ENCODE results near the gene SPATA31E1.
"Not testable (repeated sequence)": the region's sequence is repeated elsewhere in the genome, so short reads cannot be mapped to it uniquely, and the experiment has no call there.

SPATA31E1 gene

GRCh38 chr9:87882627-87883026 is at the start of gene SPATA31E1:
Gene SPATA31E1, plus strand, starts transcription at chr9:87882877. Its CDS starts 15 bp downstream, at chr9:87882892.
- DNase-seq = no peak

- DNase-seq = no peak
These were observed 48.3 kb upstream of the SPATA31E1 start for GRCh38 chr9:87834357-87834756.

- no peak for DNase-seq
These were observed 46.1 kb upstream of the SPATA31E1 start for GRCh38 chr9:87836536-87836935.

- DNase-seq = no peak
These were observed 45.5 kb upstream of the SPATA31E1 start for GRCh38 chr9:87836951-87837705.

DNA sequence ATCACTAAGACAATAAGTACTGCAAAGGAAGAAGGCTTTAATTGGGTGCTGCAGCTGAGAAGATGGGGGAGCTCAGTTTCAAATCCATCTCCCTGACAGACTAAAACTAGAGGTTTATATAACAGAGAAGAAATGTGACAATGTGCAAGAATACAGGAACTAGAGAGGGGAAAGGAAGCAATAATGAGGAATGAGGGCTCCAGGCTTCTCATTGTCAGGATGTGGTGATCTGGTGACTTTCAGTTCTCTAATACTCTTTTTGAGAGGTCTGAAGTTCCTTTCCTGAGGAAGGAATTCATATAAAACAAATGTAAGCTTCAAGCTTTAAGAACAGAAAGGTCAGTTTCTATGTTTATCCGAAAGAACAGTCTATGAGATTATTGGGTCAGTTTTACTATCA is 42.5 kb upstream of the SPATA31E1 start:
- no peak for DNase-seq

DNA sequence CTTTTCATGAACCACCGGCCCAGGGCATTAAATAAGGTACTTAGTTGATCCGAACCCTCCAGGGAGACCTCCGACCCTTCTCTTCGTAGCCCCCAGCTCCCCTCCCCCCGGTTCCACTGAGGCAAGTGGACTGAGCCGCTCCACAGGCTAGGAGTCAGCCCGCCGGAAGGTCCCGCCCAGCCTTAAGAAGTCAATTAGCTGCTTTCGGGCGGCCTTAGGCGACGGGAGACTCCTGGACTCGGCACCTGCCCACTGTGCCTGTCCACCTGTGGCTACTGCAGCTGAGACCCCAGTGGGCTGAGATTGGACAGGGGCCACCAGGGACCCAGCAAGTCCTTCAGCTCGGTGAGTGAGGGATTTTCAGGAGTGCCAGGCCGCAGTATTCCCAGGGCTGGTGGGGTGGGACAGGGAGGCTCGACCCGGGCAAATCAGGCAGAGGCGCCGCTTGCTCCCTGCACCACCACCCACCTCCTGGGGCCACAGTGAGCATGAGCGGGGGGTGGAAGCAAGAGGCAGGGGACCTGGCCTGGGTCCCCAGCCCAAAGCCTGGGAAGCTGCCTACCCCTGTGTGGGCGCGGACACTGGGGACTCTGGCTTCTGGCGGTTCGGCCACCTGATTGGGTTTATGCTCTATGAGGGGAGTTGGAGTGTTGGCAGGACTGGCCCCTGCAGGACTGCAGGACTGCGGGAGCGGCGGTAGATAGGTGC is 39.6 kb upstream of the SPATA31E1 start:
- DNase-seq = no peak

- no peak for DNase-seq
These were observed 38.2 kb upstream of the SPATA31E1 start for GRCh38 chr9:87844506-87844905.

DNA sequence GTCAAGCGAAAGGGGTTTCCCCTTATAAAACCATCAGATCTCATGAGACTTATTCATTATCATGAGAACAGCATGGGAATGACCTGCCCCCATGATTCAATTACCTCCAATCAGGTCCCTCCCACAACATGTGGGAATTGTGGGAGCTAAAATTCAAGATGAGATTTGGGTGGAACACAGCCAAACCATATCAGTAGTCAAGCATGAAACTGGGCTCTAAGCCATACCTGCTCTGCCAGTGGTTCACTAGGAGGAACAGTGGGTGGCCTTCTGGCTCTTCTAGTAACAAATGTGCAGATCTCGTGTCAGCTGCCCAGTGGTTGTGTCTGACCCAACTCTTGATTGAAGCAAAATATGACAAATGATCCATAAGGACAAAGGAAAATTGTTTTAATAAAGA is 34.9 kb upstream of the SPATA31E1 start:
- not testable (repeated sequence) for DNase-seq

DNA sequence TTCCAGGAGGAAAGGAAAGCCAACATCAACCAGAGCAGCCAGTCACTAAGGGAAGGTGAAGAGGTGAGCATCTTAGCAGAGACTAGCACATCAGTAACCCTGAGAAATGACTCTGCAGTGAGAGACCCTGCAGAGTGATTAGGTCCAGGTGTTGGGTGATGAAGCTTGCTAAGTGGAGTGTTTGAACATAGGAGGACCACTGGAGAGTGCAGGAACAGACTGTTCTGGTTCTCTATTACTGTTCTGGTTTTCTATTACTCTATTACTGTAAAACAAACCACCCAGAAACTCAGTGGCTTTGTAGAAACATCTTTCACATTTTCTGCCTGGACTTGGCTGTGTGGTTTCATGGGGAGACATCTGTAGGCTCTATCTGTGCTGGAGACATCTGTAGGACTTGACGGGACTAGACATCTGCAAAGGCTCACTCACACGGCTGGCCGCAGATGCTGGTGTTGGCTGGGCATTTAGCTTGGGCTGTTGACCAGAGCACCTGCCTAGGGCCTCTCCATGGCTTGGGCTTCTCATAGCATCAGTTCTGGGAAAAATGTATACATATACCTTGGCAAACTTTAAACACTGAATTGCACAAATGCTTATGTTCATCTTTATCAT is 33.4 kb upstream of the SPATA31E1 start:
- no peak for DNase-seq

GRCh38 chr9:87850391-87850790 is 32.3 kb upstream of the SPATA31E1 start:
- DNase-seq = no peak

DNA sequence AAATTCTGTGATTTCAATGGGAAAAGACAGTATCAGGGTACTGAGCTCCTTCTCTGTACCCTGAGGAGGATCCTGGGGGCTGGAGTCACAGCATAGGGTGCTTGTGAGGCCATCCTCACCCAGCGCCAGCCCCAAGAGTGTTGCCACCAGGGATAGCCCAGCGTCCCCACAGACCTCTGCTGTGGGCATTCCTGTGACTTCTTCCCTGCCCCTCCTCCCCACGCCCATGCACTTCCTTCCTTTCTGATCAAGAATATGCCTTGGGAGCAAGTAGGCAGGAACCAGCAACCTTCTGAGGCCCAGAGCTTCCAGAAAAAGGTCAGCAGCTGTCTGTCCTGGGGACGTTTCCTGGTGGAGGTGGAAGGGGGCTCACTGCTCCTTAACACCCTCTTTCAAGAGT is 31.5 kb upstream of the SPATA31E1 start:
- not testable (repeated sequence) for DNase-seq

DNA sequence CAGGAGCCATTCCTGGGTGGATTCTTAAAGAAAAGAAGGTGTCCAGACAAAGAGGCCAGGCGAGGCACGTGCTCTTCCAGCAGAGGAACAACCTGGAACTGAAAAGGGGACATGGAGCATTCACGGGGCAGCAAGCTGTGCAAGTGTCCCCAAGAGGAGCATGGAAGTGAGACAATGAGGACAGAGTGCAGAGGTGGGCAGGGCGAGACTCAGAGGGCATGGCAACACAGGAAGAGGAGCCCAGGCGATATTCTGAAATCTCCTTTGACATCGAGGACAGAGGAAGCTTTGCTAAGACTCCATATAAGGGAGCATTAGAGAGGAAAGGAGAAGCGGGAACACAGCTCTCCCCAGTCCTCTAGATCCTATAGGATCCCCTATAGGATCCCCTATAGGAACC is 29.4 kb upstream of the SPATA31E1 start:
- DNase-seq = no peak

GRCh38 chr9:87853876-87854579 is 28.6 kb upstream of the SPATA31E1 start:
- no peak for DNase-seq

- DNase-seq = no peak
These were observed 28.1 kb upstream of the SPATA31E1 start for GRCh38 chr9:87854580-87854955.

GRCh38 chr9:87855061-87855460 is 27.6 kb upstream of the SPATA31E1 start:
- no peak for DNase-seq

DNA sequence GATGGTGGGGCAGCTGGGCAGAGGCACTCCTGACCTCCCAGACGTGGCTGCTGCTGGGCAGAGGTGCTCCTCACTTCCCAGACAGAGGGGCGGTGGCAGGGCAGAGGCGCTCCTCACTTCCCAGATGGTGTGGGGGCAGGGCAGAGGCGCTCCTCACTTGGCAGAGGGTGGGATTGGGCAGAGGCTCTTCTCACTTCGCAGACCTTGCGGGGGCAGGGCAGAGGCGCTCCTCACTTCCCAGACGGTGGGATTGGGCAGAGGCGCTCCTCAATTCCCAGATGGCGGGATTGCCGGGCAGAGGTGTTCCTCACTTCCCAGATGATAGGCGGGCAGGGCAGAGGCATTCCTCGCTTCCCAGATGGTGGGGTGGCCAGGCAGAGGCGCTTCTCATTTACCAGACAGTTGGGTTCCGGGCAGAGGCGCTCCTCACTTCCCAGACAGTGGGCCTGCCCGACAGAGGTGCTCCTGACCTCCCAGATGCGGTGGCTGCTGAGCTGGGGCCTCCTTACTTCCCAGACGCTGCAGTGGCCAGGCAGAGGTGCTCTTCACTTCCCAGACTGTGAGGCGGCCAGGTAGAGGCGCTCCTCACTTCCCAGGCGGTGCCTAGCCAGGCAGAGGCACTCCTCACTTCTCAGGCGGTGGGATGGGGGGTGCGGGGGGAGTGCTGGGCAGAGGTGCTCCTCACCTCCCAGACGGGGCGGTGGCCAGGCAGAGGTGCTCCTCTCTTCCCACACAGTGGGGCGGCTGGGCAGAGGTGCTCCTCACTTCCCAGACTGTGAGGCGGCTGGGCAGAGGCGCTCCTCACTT is 25.3 kb upstream of the SPATA31E1 start:
- DNase-seq = no peak

DNA sequence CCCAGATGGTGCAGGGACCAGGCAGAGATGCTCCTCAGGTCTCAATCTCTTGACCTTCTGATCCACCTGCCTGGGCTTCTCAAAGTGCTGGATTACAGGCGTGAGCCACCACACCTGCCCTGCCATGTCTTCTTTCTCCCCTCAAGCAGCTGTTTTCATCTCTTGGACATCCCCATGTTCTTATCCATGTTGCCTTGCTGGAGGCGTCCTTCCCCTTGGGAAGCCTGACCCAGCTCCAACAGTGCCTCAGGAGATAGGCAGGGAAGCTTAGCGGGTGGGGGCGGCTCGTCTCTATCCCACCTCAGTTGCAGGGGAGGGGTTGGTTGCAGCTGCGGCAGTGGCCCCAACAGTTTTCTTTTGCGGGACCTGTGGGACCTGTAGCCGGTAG is 24.7 kb upstream of the SPATA31E1 start:
- DNase-seq = no peak

DNA sequence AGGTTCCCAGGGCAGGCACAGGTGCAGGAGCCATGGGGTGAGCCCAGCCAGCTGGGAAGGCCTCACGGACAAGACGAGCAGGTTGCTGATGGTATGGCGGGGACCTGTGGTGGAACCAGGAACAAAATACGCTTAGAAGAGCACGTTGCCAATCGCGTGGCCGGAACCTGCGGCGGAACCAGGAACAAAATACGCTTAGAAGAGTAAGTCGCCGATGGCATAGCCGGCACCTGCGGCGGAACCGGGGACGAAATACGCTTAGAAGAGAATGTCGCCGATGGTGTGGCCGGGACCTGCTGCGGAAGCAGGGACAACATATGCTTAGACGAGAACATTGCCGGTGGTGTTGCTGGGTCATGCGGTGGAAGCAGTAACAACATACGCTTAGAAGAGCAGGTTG is 23.5 kb upstream of the SPATA31E1 start:
- no peak for DNase-seq

- DNase-seq = no peak
These were observed 22.9 kb upstream of the SPATA31E1 start for GRCh38 chr9:87859786-87860185.

DNA sequence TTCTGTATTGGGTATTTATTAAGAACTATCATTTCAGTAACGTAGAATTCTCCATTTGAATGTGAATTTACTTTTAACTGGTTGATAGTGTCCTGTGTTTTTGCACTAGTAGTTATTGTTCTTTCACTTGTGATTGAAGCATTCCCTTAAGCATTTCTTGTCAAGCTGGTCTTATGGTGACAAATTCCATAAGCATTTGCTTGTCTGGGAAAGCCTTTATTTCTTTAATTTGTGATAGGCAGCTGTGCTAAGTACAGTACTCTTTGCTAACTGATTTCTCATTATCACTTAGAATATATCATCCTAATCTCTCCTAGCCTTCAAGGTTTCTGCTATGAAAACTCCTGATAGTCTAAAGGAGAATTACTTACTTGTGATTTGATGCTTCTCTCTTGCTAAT is 21.3 kb upstream of the SPATA31E1 start:
- no peak for DNase-seq

DNA sequence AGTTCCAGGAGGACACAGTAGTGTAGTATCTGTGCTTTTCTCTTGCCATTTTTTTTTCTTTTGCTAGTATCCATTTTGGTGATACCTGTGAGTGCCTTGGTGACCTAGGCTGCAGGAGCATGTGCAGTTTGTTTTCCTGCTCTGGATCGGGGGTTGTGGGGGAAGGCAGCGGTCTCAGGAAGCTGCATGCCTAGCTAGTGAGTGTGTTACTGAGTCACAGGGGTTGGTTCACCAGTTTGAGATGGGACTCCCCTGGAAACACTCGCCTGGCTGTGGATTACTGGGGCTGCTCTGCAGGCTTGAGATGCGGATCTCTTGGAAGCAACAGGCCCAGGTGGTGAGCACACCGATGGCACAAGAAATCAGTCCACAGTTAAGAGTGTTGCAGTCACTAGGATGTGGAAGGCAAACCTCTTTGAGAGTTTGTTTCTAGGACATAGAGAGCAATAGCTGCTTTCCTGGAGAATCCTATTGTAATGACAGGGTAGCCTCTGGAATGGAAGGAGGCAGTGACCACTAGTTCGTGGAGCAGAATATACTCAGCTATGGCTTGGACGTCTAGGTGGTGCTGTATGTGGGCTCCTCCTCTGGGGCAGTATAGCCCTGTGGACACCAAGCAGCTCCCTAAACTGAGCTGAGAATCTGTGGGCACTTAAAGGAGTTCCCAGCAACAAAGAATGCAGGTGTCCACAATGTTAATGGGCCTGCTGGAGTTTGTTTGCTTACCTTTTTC is 20.0 kb upstream of the SPATA31E1 start:
- no peak for DNase-seq

Measured in activated CD8-positive, alpha-beta memory T cell treated with anti-CD3 and anti-CD28 coated beads, Interleukin-2, amount 50 U/mL, for 4 hours (primary cell).